ENCODE measurements around the gene VEPH1.

- no peak for TF ChIP-seq CTCF (IDR thresholded peaks at IDR 0.05; ENCODE audit: borderline replicate concordance, extremely low read depth, low read length, poor library complexity, severe bottlenecking)
- TF ChIP-seq EZH2 (IDR thresholded peaks at IDR 0.05; ENCODE audit: borderline replicate concordance, low read depth, low read length, severe bottlenecking): no peak
These were observed 7.4 kb downstream of the VEPH1 start for GRCh38 chr3:157495846-157496245.

All from DND-41 (cell line).